ENCODE measurements around the gene CACNA1B. TPM values are rescaled to one million over a fixed set of nuclear protein-coding genes. Genes with fewer than 3 reads are reported as not detected.

CACNA1B gene
- total RNA-seq, 2 donors from 2014 or later: 3.6 to 7.9 TPM

GRCh38 chr9:137986268-137987099 lies 108.9 kb downstream of the CACNA1B start:
- Mint-ChIP-seq H3K27me3 (ENCODE audit: insufficient read depth) (peaks cover 1% of the 10 kb centered on the region), H3K27ac (no peak overlapping the region), H3K4me1 (no peaks in the 10 kb centered on the region), H3K9me3 (peaks cover 35% of the 10 kb centered on the region), H3K4me3 (no peak overlapping the region), H3K36me3 (ENCODE audit: low read depth) (peaks cover 48% of the 10 kb centered on the region)
- H3K36me3 ChIP-seq (ENCODE audit: control insufficient read depth, insufficient read depth, low read length): no peaks in the 10 kb centered on the region
- H3K9me3 ChIP-seq (ENCODE audit: control insufficient read depth, low read length): peaks cover 41% of the 10 kb centered on the region
- no peaks in the 10 kb centered on the region for H3K4me1 ChIP-seq (ENCODE audit: control insufficient read depth, insufficient read depth, low read length)
- no peak for TF ChIP-seq CTCF (conservative IDR thresholded peaks at IDR 0.05)
- WGBS, 2 experiments (ENCODE audit: insufficient coverage in 1 of 2, insufficient read length in 1 of 2): 87 to 91% methylated on average over 17 to 22 of the region's 22 CpGs
- DNase-seq: no peak
- no peak overlapping the region for H3K9ac ChIP-seq (ENCODE audit: extremely low read depth, low read length, poor library complexity, severe bottlenecking)
- H3K4me3 ChIP-seq (ENCODE audit: low read length): no peak overlapping the region
- H3K27me3 ChIP-seq (ENCODE audit: control insufficient read depth, insufficient read depth, low read length, poor library complexity, severe bottlenecking): no peaks in the 10 kb centered on the region
- H3K27ac ChIP-seq (ENCODE audit: low read depth, low read length): no peak overlapping the region

GRCh38 chr9:137987244-137988030 lies 109.9 kb downstream of the CACNA1B start:
- H3K27me3 ChIP-seq (ENCODE audit: control insufficient read depth, insufficient read depth, low read length, poor library complexity, severe bottlenecking): no peaks in the 10 kb centered on the region
- Mint-ChIP-seq H3K4me3 (no peak overlapping the region), H3K36me3 (ENCODE audit: low read depth) (peaks cover 47% of the 10 kb centered on the region), H3K27me3 (ENCODE audit: insufficient read depth) (peaks cover 1% of the 10 kb centered on the region), H3K4me1 (no peaks in the 10 kb centered on the region), H3K9me3 (peaks cover 45% of the 10 kb centered on the region), H3K27ac (no peak overlapping the region)
- DNase-seq: no peak
- TF ChIP-seq CTCF (conservative IDR thresholded peaks at IDR 0.05): no peak
- H3K9ac ChIP-seq (ENCODE audit: extremely low read depth, low read length, poor library complexity, severe bottlenecking): no peak overlapping the region
- WGBS, 2 experiments (ENCODE audit: insufficient coverage in 1 of 2, insufficient read length in 1 of 2): 85 to 90% methylated on average over 5 to 10 of the region's 10 CpGs
- H3K4me1 ChIP-seq (ENCODE audit: control insufficient read depth, insufficient read depth, low read length): no peaks in the 10 kb centered on the region
- no peaks in the 10 kb centered on the region for H3K36me3 ChIP-seq (ENCODE audit: control insufficient read depth, insufficient read depth, low read length)
- H3K4me3 ChIP-seq (ENCODE audit: low read length): no peak overlapping the region
- no peak overlapping the region for H3K27ac ChIP-seq (ENCODE audit: low read depth, low read length)
- H3K9me3 ChIP-seq (ENCODE audit: control insufficient read depth, low read length): peaks cover 45% of the 10 kb centered on the region

GRCh38 chr9:137988051-137988450 lies 110.5 kb downstream of the CACNA1B start:
- Mint-ChIP-seq H3K4me1 (no peaks in the 10 kb centered on the region), H3K9me3 (peaks cover 49% of the 10 kb centered on the region), H3K27ac (no peak overlapping the region), H3K27me3 (ENCODE audit: insufficient read depth) (peaks cover 1% of the 10 kb centered on the region), H3K36me3 (ENCODE audit: low read depth) (peaks cover 49% of the 10 kb centered on the region), H3K4me3 (no peak overlapping the region)
- Histone ChIP-seq H3K4me3 (ENCODE audit: low read length) (no peak overlapping the region), H3K9ac (ENCODE audit: extremely low read depth, low read length, poor library complexity, severe bottlenecking) (no peak overlapping the region), H3K27ac (ENCODE audit: low read depth, low read length) (no peak overlapping the region), H3K27me3 (ENCODE audit: control insufficient read depth, insufficient read depth, low read length, poor library complexity, severe bottlenecking) (no peaks in the 10 kb centered on the region), H3K9me3 (ENCODE audit: control insufficient read depth, low read length) (peaks cover 40% of the 10 kb centered on the region), H3K36me3 (ENCODE audit: control insufficient read depth, insufficient read depth, low read length) (no peaks in the 10 kb centered on the region), H3K4me1 (ENCODE audit: control insufficient read depth, insufficient read depth, low read length) (no peaks in the 10 kb centered on the region)
- no peak for DNase-seq
- TF ChIP-seq CTCF (conservative IDR thresholded peaks at IDR 0.05): no peak
- WGBS, 2 experiments (ENCODE audit: insufficient coverage in 1 of 2, insufficient read length in 1 of 2): 72 to 96% methylated on average over 5 to 8 of the region's 8 CpGs

Measured in endodermal cell (in vitro differentiated cells).